Endodermal cell (in vitro differentiated cells): ENCODE data around the gene TBC1D13. TPM values are rescaled to one million over a fixed set of nuclear protein-coding genes. Genes with fewer than 3 reads are reported as not detected.

Source experiments
- DNase-seq: peaks from one replicate; pipeline ENCODE4 v3.0.0-alpha.2; 2017
- H3K27ac ChIP-seq: 2 replicates; pipeline ENCODE4 v1.5.1; 2013; ENCODE audit warnings: mild to moderate bottlenecking, low read depth, low read length, moderate library complexity
- H3K27me3 ChIP-seq: 2 replicates; pipeline ENCODE4 v1.6.1; 2013; ENCODE audit warnings: mild to moderate bottlenecking, low read length, moderate library complexity; ENCODE audit not compliant: insufficient read depth, control insufficient read depth, poor library complexity, severe bottlenecking
- H3K36me3 ChIP-seq: 2 replicates; pipeline ENCODE4 v1.7.0; 2013; ENCODE audit warnings: mild to moderate bottlenecking, low read length, moderate library complexity; ENCODE audit not compliant: control insufficient read depth, insufficient read depth
- H3K4me1 ChIP-seq: one replicate; pipeline ENCODE4 v1.7.0; 2013; ENCODE audit warnings: low read length; ENCODE audit not compliant: control insufficient read depth, insufficient read depth
- H3K4me3 ChIP-seq: 2 replicates; pipeline ENCODE4 v1.5.1; 2013; ENCODE audit warnings: mild to moderate bottlenecking, low read length, moderate library complexity
- H3K9ac ChIP-seq: 2 replicates; pipeline ENCODE4 v1.6.1; 2013; ENCODE audit warnings: mild to moderate bottlenecking, low read length, moderate library complexity; ENCODE audit not compliant: poor library complexity, severe bottlenecking; ENCODE audit errors: extremely low read depth
- H3K9me3 ChIP-seq: 2 replicates; pipeline ENCODE4 v1.6.1; 2013; ENCODE audit warnings: mild to moderate bottlenecking, low read length, moderate library complexity; ENCODE audit not compliant: control insufficient read depth
- H3K27ac Mint-ChIP-seq: 2 replicates; pipeline ENCODE4 v1.8.0; 2020; ENCODE audit warnings: mixed read lengths
- H3K27me3 Mint-ChIP-seq: 2 replicates; pipeline ENCODE4 v1.8.0; 2021; ENCODE audit warnings: mild to moderate bottlenecking, mixed read lengths; ENCODE audit not compliant: insufficient read depth
- H3K36me3 Mint-ChIP-seq: 2 replicates; pipeline ENCODE4 v1.8.0; 2020; ENCODE audit warnings: low read depth, mixed read lengths
- H3K4me1 Mint-ChIP-seq: 2 replicates; pipeline ENCODE4 v1.8.0; 2020; ENCODE audit warnings: mixed read lengths
- H3K4me3 Mint-ChIP-seq: 2 replicates; pipeline ENCODE4 v1.8.0; 2020; ENCODE audit warnings: mild to moderate bottlenecking, moderate library complexity, mixed read lengths
- H3K9me3 Mint-ChIP-seq: 2 replicates; pipeline ENCODE4 v1.8.0; 2020; ENCODE audit warnings: mild to moderate bottlenecking, mixed read lengths
- WGBS, 2 experiments: methylation state at CpG; one replicate each; pipeline versions ENCODE4 v1.1.5 to v1.1.7; 2013; ENCODE audit warnings: missing lambda C conversion rate in 2 of 2, mixed read lengths in 1 of 2; ENCODE audit not compliant: insufficient coverage in 1 of 2, insufficient read length in 1 of 2; 5-methylcytosine and 5-hydroxymethylcytosine counted together
- total RNA-seq, 2 donors: library from RNA; stranded (reverse); fragmentation: NEBNext Ultra II Directional in 1 of 2; extraction: Animal tissue kit (Norgen Biotek cat#: 25700) in 1 of 2; gene quantifications; 2 replicates in 1 of 2; 3 replicates in 1 of 2; pipeline ENCODE4 v1.2.1, GENCODE V29; 2021
- TF ChIP-seq, protein P1 (sequence below): fragments of 200-600 bp; sonication (generic); conservative IDR thresholded peaks from 2 replicates; pipeline ENCODE4 v1.5.0; 2021; ENCODE audit warnings: antibody characterized with exemption, mild to moderate bottlenecking

TBC1D13 gene
- total RNA-seq, 2 donors from 2014 or later: 30.2 to 34.3 TPM

DNA sequence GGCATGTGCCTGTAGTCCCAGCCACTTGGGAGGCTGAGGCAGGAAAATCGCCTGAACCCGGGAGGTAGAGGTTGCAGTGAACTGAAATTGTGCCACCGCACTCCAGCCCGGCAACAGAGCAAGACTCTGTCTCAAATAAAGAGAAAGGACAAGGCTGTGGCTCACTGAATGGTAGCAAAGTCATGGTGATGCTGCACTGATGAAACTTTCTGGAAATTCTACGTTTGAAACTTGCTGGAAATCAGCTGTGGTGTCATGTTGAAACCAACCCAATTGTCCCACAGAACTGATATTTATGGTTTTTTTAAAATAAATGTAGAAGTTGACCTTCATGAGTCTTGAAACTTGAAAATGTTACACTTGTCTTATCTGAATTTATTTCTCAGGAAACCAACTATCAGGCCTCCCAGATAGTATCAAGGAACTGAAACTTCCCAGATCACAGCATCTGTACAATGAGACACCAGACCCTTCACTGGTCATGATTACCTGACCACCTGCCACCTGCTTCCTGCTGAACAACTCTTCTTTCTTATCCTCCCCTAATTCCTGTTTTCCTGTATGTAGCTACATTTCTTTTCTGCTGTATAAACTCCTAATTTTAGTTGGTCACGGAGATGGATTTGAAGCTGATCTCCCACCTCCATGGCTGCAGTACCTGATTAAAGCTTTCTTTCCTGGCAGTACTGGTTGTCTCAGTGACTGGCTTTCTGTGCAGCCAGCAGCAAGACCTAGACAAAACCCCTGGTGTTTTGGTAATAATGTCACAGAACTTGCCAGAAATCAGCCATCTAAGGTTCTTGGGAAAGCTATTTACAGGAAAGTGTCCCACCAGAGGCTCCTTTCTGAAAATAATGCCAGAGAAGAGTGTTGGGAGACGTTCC, 5.6 kb upstream of the TBC1D13 start:
- TF ChIP-seq, protein P1, sequence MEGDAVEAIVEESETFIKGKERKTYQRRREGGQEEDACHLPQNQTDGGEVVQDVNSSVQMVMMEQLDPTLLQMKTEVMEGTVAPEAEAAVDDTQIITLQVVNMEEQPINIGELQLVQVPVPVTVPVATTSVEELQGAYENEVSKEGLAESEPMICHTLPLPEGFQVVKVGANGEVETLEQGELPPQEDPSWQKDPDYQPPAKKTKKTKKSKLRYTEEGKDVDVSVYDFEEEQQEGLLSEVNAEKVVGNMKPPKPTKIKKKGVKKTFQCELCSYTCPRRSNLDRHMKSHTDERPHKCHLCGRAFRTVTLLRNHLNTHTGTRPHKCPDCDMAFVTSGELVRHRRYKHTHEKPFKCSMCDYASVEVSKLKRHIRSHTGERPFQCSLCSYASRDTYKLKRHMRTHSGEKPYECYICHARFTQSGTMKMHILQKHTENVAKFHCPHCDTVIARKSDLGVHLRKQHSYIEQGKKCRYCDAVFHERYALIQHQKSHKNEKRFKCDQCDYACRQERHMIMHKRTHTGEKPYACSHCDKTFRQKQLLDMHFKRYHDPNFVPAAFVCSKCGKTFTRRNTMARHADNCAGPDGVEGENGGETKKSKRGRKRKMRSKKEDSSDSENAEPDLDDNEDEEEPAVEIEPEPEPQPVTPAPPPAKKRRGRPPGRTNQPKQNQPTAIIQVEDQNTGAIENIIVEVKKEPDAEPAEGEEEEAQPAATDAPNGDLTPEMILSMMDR: no peak

DNA sequence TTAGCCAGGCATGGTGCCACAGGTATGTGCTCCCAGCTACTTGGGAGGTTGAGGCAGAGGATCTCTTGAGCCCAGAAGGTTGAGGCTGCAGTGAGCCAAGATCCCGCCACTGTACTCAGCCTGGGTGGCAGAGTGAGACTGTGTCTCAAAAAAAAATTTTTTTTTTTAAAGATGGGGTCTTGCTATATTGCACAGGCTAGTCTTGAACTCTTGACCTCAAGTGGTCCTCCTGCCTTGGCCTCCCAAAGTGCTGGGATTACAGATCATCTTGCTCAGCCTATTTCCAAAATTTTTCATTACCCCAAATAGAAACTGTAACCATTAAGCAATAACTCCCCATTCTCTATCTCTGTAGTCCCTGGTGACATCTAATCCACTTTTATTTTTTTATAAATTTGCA, 4.4 kb upstream of the TBC1D13 start:
- no peaks in the 10 kb centered on the region for H3K9me3 ChIP-seq
- DNase-seq: no peak
- H3K27me3 Mint-ChIP-seq: peaks cover 9% of the 10 kb centered on the region
- no peak overlapping the region for H3K4me3 ChIP-seq
- TF ChIP-seq, protein P1: no peak
- no peak overlapping the region for H3K27ac ChIP-seq
- whole genome bisulfite sequencing, 2 experiments: 91% methylated on average over 1 of the region's 1 CpG; no CpG with 5 or more reads in 1 of the 2 experiments
- H3K9ac ChIP-seq: no peak overlapping the region
- no peaks in the 10 kb centered on the region for H3K36me3 ChIP-seq
- H3K4me1 Mint-ChIP-seq: peaks cover 2% of the 10 kb centered on the region
- H3K4me1 ChIP-seq: no peaks in the 10 kb centered on the region
- H3K27ac Mint-ChIP-seq: no peak overlapping the region
- peaks cover 26% of the 10 kb centered on the region for H3K9me3 Mint-ChIP-seq
- no peaks in the 10 kb centered on the region for H3K27me3 ChIP-seq
- no peak overlapping the region for H3K4me3 Mint-ChIP-seq
- no peaks in the 10 kb centered on the region for H3K36me3 Mint-ChIP-seq

More for the DNA sequence above, 5.6 kb upstream of the TBC1D13 start:
- H3K4me3 ChIP-seq: no peak overlapping the region
- Mint-ChIP-seq H3K4me3 (no peak overlapping the region), H3K36me3 (no peaks in the 10 kb centered on the region), H3K9me3 (peaks cover 31% of the 10 kb centered on the region), H3K27ac (no peak overlapping the region), H3K4me1 (no peaks in the 10 kb centered on the region), H3K27me3 (peaks cover 9% of the 10 kb centered on the region)
- no peaks in the 10 kb centered on the region for H3K27me3 ChIP-seq
- H3K27ac ChIP-seq: no peak overlapping the region
- H3K36me3 ChIP-seq: no peaks in the 10 kb centered on the region
- H3K4me1 ChIP-seq: no peaks in the 10 kb centered on the region
- H3K9ac ChIP-seq: no peak overlapping the region
- no peaks in the 10 kb centered on the region for H3K9me3 ChIP-seq
- 89 to 98% methylated on average over 4 to 7 of the region's 7 CpGs for WGBS, 2 experiments
- no peak for DNase-seq

DNA sequence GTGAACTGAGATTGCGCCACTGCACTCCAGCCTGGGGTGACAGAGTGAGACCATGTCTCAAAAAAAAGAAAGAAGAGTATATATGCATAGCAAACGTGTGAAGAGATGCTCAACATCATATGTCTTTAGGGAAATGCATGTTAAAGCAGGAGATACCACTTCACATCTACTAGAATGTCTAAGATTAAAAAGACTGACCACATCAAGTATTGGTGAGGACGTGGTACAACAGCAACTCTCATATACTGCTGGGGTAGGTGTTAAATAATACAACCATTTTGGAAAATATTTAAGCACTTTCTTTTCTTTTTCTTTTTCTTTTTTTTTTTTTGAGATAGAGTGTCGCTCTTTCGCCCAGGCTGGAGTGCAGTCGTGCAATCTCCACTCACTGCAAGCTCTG, 1.6 kb upstream of the TBC1D13 start:
- Mint-ChIP-seq H3K9me3 (peaks cover 13% of the 10 kb centered on the region), H3K4me1 (peaks cover 12% of the 10 kb centered on the region), H3K4me3 (no peak overlapping the region), H3K27ac (no peak overlapping the region), H3K27me3 (peaks cover 9% of the 10 kb centered on the region), H3K36me3 (peaks cover 8% of the 10 kb centered on the region)
- TF ChIP-seq, protein P1: no peak
- peaks cover 7% of the 10 kb centered on the region for H3K4me1 ChIP-seq
- H3K36me3 ChIP-seq: peaks cover 13% of the 10 kb centered on the region
- no peak overlapping the region for H3K9ac ChIP-seq
- DNase-seq: no peak
- no peak overlapping the region for H3K4me3 ChIP-seq
- no peak overlapping the region for H3K27ac ChIP-seq
- no peaks in the 10 kb centered on the region for H3K9me3 ChIP-seq
- no peaks in the 10 kb centered on the region for H3K27me3 ChIP-seq
- 88 to 100% methylated on average over 1 to 4 of the region's 6 CpGs for WGBS, 2 experiments
